Gastroesophageal sphincter (tissue), 3 donors: ENCODE data around the gene SDE2.

Source experiments
- EP300 ChIP-seq: sonication (generic); formaldehyde crosslinking; IDR thresholded peaks from one replicate; pipeline ENCODE4 v1.6.1; 2017; ENCODE audit warnings: antibody characterized with exemption, mild to moderate bottlenecking
- POLR2A ChIP-seq, 2 donors: fragments of 450-650 bp; IDR thresholded peaks; one replicate each; pipeline ENCODE4 v1.6.1; 2017; ENCODE audit warnings: antibody characterized with exemption in 2 of 2, mild to moderate bottlenecking in 2 of 2, moderate library complexity in 1 of 2
- TF ChIP-seq, protein P1 (sequence below), 4 experiments: fragments of 200-600 bp in 2 of 4; fragments of 450-650 bp in 2 of 4; sonication (generic) in 1 of 4; IDR thresholded peaks; one replicate each; pipeline ENCODE4 v1.5.1; 2017 to 2019; ENCODE audit warnings: antibody characterized with exemption in 4 of 4, mild to moderate bottlenecking in 2 of 4, moderate library complexity in 2 of 4

DNA sequence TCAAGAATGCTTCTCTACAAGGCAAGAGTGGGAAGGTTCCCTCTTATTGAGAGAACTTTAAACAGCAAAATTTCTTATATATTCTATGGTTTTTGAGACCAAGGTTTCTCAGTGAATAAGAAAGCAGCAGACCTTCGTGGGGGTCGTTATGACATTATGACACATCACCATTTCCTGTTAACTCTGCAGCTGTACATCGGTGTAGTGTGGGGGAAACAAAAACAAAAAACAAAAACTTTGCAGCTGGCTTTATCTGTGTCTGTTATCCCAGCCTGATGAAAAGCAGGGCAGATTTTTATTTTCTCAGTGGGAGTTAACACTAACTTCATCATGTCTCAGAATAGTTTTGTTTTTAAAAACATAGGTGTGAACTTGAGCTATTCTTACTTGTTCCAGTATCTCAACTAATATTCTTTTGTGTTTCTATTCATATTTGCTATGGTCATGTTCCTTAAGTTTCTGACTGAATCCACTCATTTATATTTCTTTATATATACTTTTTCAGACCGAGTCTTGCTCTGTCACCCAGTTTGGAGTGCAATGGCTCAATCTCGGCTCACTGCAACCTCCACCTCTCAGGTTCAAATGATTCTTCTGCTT is 2.1 kb downstream of the SDE2 start:
- TF ChIP-seq, protein P1, sequence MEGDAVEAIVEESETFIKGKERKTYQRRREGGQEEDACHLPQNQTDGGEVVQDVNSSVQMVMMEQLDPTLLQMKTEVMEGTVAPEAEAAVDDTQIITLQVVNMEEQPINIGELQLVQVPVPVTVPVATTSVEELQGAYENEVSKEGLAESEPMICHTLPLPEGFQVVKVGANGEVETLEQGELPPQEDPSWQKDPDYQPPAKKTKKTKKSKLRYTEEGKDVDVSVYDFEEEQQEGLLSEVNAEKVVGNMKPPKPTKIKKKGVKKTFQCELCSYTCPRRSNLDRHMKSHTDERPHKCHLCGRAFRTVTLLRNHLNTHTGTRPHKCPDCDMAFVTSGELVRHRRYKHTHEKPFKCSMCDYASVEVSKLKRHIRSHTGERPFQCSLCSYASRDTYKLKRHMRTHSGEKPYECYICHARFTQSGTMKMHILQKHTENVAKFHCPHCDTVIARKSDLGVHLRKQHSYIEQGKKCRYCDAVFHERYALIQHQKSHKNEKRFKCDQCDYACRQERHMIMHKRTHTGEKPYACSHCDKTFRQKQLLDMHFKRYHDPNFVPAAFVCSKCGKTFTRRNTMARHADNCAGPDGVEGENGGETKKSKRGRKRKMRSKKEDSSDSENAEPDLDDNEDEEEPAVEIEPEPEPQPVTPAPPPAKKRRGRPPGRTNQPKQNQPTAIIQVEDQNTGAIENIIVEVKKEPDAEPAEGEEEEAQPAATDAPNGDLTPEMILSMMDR (IDR thresholded peaks at IDR 0.05) = no peak
- TF ChIP-seq EP300 (no peak), POLR2A (IDR thresholded peaks at IDR 0.05) (no peak)
